Amniotic epithelial cell (primary cell): ENCODE measurements around the gene MLST8.

Experiments used
- DNase-seq: peaks from one replicate; pipeline ENCODE4 v3.0.0-alpha.2; 2010; ENCODE audit warnings: low read depth

The MLST8 gene

GRCh38 chr16:2173366-2173765, 31.9 kb upstream of the MLST8 start:
- no peak for DNase-seq

- no peak for DNase-seq
Measured at GRCh38 chr16:2173916-2174315, 31.3 kb upstream of the MLST8 start.

- no peak for DNase-seq
Measured at GRCh38 chr16:2174396-2175131, 30.7 kb upstream of the MLST8 start.

GRCh38 chr16:2175454-2175853, 29.8 kb upstream of the MLST8 start:
- no peak for DNase-seq

- no peak for DNase-seq
Measured at GRCh38 chr16:2176047-2176446, 29.2 kb upstream of the MLST8 start.

GRCh38 chr16:2177101-2177500, 28.2 kb upstream of the MLST8 start:
- DNase-seq, result no peak

GRCh38 chr16:2177561-2177960, 27.7 kb upstream of the MLST8 start:
- DNase-seq, result no peak

GRCh38 chr16:2178321-2179106, 26.7 kb upstream of the MLST8 start:
- peak; percentile 13 for DNase-seq

GRCh38 chr16:2179107-2179501, 26.1 kb upstream of the MLST8 start:
- DNase-seq, result no peak

- no peak for DNase-seq
Measured at GRCh38 chr16:2179576-2179975, 25.7 kb upstream of the MLST8 start.

GRCh38 chr16:2180461-2180860, 24.8 kb upstream of the MLST8 start:
- DNase-seq, result no peak

- DNase-seq, result no peak
Measured at GRCh38 chr16:2180962-2181923, 24.0 kb upstream of the MLST8 start.

- DNase-seq, result no peak
Measured at GRCh38 chr16:2181952-2182351, 23.3 kb upstream of the MLST8 start.

- no peak for DNase-seq
Measured at GRCh38 chr16:2183671-2184070, 21.6 kb upstream of the MLST8 start.

- DNase-seq, result no peak
Measured at GRCh38 chr16:2184346-2184745, 20.9 kb upstream of the MLST8 start.

- no peak for DNase-seq
Measured at GRCh38 chr16:2184962-2185361, 20.3 kb upstream of the MLST8 start.

- DNase-seq, result no peak
Measured at GRCh38 chr16:2186064-2186463, 19.2 kb upstream of the MLST8 start.

- no peak for DNase-seq
Measured at GRCh38 chr16:2186505-2186904, 18.7 kb upstream of the MLST8 start.

GRCh38 chr16:2187212-2187611, 18.0 kb upstream of the MLST8 start:
- no peak for DNase-seq

- no peak for DNase-seq
Measured at GRCh38 chr16:2188395-2188794, 16.9 kb upstream of the MLST8 start.

GRCh38 chr16:2189252-2189893, 15.9 kb upstream of the MLST8 start:
- DNase-seq, result no peak
